Skeletal muscle cell (primary cell): ENCODE measurements around the gene DDHD1.
"Not testable (repeated sequence)": the region's sequence is repeated elsewhere in the genome, so short reads cannot be mapped to it uniquely, and the experiment has no call there.

Source experiments
- DNase-seq: peaks from one replicate; pipeline ENCODE4 v3.0.0-alpha.2; 2010; ENCODE audit warnings: low read depth
- H3K4me3 ChIP-seq: 2 replicates; pipeline ENCODE4 v1.5.1; 2011; ENCODE audit warnings: low read depth, mild to moderate bottlenecking, control low read depth, low read length, moderate library complexity

DDHD1 gene

DNA sequence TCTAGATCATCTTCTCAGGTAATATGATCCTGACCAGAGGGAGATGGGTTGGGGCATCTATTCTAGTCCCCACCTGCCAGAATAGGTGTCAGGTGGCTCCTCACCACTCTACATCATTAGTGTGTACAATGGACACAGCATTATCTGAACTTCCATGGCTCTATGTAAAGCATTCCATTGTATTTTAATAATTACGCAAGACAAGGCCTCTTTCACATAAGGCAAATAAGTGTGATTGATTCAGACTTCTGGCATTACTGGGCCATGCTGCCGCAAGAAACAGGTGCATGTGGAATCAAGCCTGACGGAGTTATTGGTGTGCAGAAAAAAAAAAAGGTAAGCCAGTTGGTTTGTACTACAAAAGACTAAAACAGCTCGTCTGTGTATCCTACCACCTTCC, 3.1 kb upstream of the DDHD1 start:
- no peak overlapping the region for H3K4me3 ChIP-seq
- no peak for DNase-seq

DNA sequence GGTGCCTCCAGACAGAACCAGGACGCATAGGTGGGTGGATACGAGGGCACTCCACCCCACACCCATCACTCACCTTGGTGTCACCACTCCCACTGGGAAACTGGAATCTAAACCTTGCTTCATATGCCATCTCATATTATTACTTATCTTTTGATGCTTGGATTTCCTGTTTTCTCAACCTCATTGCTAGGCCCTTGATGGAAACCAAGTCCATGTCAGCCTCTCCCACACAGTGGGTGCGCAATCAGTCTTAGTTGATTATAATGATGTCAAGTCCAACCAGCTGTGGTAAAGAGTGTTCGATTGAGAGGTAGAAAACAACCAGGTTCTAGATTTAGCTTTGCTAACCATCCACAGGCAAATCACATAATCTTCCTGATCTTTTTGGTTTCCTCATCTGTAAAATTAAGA, 584 bp upstream of the DDHD1 start:
- peak overlapping the region; percentile 84 for H3K4me3 ChIP-seq
- DNase-seq, result no peak

DNA sequence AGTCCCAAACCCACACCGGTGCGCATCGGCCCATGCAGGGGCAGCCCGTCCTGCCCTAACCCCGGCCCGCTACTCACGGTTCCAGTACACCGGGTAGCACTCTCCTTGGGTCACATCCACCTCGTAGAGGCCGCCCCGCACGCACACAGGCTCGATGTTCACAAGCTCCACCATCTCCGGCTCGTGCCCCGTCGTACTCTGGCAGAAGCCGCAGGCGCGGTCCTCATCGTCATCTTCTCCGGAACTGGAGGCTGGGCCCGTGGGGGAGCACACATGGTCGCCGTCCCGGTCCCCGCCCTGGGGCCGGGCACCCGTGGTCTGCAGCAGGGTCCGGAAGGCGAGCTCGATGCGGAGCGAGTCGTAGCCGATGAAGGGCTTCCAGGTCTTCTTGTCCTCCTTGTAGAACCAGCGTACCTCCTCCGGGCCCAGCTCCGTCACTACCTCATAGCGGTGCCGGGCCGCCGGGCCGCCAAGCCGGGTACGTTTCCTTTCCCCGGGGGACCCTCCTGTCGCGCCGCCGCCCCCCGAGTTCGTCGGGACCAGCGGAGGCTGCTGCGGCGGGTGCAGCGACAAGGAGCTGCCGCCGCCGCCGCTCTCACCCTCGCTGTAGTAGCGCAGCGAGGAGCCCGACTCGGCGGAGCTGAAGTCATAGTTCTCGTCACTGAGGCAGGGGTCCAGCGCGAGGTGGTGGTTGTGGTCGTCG, 788 bp downstream of the DDHD1 start:
- DNase-seq, result no peak
- peak overlapping the region; percentile 84 for H3K4me3 ChIP-seq

DNA sequence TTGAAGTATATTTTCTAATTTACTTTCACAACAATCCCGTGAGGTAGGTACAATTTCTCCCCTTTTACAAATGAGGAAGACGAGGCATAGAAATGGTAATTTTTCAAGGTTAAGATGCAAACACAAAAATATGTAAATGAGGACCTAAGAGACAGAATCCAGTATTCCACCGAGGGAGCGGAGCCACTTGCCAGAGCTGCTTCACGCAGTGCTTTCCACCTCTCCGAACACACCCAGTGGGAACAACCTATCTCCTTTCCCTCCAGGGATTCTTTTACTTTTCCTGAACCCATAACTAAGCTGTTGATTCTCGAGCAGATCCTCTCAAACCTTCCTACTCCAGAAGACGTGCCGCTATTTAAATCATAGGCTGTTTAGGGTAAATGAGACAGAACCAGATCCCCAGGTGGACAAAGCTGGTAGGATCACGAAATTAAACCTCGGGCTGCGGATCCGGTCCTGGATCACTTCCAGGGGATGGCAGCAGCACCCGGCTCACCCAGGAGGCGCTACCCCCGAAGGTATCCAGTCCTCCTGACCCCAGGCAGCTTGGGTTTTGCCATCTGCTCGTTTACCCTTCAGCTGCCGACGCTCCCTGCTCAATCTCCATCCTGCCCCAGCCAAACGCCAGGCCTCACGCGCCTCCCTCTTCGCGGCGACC, 1.5 kb downstream of the DDHD1 start:
- DNase-seq, result no peak
- H3K4me3 ChIP-seq, result peak overlapping the region; percentile 84

DNA sequence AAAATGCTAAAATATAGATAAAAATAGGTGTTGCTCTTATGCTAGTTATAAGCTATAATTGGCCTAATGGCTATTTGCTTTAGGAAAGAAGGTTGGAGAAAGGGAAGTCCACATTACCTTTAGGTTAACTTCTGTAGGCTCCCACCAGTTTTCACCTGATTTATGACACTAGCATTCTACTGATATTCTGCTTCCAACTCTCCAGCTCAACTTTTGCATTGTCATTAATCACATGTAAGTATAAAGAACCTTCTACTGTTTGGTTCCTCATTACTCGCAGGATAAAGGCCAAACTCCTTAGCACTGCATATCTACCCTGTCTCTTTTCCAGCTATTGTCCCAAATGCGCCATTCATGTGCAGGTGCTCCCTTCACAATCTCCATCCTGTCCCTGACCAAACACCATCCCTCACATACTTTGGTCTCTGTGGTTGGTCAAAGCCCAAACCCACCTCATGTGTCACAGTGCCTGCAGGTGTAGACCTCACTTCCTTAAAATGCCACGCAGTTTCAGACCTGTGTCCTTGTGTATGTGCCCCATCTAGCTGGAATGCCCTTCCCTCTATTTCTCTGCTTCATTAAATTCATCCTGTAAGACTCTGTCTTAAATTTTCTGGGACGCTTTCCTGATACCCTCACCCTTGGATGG, 3.3 kb downstream of the DDHD1 start:
- DNase-seq, result no peak

DNA sequence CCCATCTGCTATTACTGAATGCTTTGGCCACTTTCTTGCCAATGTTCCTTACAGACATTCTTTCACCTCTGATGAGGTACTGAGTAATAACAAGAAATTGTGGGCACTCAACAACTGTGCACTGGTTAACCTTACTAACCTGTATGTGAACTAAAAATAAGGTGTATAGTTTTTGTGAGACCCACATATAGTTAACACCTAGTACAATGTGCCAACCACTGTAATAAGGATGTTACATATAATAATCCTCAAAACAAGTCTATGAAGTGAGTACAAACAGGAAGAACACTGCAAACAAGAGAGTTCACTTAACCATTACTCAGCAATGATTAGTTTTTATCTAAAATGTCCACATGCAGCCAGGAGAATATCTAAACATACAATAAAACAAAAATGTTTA, 4.5 kb downstream of the DDHD1 start:
- no peak for DNase-seq
- no peak overlapping the region for H3K4me3 ChIP-seq

More for the DNA sequence above, 3.3 kb downstream of the DDHD1 start:
- H3K4me3 ChIP-seq, result no peak overlapping the region

DNA sequence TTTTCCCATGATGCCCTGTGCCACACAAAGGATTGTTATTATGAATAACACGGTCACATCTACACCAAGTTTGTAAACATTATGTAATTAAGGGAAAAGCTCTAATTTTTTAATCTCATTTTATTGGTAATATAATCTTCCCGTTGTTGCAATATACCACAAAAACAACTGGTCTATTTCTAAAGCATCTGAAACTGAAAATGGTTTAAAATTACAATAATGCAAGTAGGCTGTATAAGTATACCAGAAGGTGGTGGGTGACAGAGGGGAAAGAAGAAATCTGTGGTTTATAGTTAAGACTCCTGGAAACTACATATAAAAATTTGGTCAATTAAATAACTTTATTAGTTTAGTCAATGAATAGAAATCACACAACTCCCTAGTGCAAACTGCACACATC, 5.2 kb downstream of the DDHD1 start:
- no peak for DNase-seq
- H3K4me3 ChIP-seq, result no peak overlapping the region

DNA sequence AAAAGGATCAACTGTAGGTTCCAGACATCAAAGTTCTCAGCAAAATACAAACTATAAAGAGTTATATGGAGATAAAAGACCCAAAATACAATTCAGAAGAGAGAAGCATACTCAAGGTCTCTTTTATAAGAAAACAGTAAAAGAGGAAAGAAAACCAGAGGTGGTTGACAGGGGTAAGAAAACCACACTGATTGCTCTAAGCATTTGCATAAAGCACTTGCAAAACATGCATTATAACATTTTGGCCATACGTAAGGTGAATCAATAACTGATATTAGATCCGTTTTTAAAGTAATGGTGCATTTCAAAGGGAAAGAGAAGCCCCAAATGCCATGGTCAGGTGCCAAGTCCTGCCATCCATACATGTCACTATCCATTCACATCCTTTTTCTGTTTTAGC, 5.9 kb downstream of the DDHD1 start:
- no peak overlapping the region for H3K4me3 ChIP-seq
- DNase-seq, result no peak

DNA sequence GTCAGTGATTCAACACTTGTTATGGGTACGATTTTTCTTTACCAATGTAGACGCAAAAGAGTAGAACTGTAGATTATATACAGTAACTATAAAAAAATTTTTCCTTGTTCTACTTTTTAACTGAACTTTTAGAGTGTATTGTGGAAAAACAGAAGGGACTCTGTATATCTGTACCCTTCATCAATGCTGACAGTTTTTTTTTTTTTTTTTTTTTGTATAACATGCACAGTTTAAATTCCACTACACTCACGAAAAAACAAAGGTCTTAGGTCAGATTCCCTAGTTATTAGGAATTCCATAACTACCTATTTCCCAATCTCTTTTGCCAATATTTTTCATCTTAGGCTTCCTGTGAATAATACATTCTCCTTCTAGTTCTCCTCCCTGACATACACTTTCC, 6.4 kb downstream of the DDHD1 start:
- no peak overlapping the region for H3K4me3 ChIP-seq
- DNase-seq, result no peak

DNA sequence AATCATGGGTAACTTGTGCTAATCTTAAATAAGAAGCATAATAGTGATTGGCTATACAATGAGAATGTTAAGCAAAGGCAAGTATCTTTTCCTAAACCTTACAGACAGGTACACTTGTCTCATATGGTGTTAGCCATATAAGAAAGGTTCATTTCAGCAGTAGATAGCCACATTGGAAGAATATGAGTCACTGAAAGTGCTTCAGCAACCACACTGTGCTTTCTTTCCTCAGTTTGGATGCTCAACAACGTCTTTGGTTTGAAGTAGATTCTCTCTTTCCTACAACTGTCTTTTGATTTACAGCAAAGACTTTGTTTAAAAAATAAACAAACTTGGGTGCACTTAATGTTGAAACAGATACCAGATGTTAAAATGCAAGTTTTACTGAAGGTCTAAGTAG, 8.9 kb downstream of the DDHD1 start:
- DNase-seq, result no peak
- no peak overlapping the region for H3K4me3 ChIP-seq

DNA sequence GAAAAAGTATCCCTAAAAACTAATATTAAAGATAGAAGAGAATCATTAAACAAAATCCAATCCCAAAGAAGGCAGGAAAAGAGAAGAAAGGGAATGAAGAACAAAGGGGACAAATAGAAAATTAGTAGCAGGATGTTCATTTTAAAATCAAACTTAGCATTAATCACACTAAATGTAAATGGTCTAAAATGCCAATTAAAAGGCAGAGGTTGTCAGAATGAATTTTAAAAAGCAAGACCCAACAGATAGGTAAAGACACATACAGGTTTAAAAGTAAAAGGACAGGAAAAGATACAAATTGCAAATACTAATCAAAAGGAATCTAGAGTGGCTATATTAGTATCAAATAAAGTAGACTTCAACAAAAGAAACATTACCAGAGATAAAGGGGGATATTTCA, 12.5 kb downstream of the DDHD1 start:
- DNase-seq, result no peak
- no peak overlapping the region for H3K4me3 ChIP-seq

DNA sequence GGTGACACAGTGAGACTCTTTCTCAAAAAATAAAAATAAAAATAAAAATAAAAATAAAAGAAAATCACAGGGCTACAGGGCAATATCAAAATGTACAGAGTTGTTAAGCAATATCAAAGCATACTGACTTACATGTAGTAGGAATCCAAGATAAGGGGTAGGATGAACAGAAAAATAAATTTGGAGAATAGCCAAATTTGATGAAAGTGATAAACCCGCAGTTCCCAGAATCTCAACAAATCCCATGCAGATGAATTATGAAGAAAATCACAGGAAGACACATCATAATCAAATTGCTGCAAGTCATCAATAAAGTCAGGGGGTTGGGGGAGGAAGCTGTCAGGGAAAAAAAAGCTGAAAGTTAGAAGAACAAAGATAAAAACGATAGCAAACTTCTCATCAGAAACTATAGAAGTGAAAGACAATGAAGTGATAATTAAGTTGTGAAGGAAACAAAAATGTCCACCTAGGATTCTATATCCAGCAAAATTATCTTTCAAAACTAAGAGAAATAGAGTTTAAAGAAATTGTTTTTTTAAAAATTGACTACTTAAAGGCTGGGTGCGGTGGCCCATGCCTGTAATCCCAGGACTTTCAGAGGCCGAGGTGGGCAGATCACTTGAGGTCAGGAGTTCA, 15.4 kb downstream of the DDHD1 start:
- DNase-seq, result no peak
- no peak overlapping the region for H3K4me3 ChIP-seq

DNA sequence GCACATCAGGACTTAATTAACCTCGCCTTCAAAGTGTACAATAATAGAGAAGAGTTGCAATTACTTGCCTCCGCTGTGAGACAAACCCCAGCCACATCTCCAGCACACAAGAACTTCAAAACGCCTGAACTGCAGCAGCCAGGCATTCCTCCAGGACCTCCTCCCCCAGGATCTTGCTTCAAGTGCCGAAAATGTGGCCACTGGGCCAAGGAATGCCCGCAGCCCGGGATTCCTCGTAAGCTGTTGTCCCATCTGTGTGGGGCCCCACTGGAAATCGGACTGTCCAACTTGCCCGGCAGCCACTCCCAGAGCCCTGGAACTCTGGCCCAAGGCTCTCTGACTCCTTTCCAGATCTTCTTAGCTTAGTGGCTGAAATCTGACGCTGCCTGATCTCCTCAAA, 22.6 kb downstream of the DDHD1 start:
- DNase-seq, H3K4me3 ChIP-seq: not testable (repeated sequence)

DNA sequence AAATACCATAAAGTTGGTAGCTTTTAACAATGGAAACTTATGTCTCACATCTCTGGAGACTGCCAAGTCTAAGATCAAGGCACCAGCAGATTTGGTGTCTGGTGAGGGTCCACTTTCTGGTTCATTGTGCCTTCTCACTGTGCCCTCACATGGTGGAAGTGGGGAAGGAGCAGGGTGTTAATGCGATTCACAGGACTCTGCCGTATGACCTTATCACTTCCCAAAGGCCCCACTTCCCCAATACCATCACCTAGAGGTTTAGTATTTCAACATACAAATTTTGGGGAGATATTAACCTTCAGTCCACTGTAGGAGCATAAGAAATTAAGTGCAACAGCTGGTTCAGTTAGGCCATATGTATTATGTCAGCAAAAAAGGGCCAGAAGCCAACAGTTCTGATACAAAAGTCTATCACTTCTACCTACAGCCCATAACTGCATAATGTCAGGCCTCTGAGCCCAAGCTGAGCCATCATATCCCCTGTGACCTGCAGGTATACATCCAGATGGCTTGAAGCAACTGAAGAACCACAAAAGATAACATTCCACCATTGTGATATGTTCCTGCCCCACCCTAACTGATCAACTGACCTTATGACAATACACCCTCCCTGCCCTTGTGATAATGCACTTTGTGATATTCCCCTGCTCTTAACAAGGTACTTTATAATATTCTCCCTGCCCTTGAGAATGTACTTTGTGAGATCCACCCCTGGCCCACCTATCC, 24.7 kb downstream of the DDHD1 start:
- no peak for DNase-seq
- H3K4me3 ChIP-seq, result no peak overlapping the region

DNA sequence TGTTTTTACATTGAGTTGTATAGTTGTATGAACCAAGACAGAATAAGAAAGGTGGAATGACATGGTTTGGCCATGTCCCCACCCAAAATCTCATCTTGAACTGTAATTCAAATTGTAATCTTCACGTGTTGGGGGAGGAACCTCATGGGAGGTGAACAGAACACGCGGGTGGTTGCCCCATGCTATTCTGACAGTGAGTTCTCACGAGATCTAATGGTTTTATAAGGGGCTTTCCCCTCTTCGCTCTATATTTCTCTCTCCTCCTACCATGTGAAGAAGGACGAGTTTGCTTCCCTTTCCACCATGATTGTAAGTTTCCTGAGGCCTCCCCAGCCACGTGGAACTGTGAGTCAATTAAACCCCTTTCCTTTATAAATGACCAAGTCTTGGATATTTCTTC, 25.3 kb downstream of the DDHD1 start:
- no peak overlapping the region for H3K4me3 ChIP-seq
- DNase-seq, result no peak

DNA sequence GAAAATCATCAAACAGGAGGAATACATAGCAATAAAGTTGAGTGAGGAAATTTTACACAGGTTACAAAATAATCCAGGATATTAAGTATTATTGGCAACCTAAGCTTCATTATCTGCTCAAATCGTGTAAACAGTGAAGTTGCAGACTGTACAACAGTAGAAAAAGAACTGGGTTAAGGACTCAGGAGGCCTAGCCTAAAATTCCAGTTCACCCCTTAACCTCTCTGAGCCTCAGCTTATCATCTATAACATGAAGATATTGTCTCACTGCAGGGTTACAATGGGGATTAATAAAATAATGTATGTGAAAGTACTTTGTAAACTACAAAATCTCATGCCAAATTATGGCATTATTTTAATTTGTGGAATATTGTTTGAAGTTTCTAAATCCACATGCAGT, 26.0 kb downstream of the DDHD1 start:
- no peak for DNase-seq
- H3K4me3 ChIP-seq, result no peak overlapping the region

DNA sequence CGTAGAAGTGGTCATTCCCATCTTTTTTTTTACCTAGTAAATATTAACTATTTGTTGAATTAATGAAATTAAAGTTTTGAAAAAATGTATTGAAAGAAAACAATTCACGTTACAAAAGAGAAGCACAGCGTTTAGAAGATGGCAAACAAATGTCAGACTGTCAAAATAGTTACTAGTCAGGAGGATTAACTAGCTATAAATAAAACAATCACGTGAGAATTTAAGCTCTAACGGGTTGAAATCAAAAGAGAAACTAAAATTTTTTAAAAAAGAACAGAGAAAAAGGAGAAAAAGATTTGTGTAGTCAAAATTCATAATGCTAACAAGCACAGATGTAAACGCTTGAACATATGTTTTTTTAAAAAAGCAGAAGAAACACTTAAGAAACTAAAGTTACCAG, 26.4 kb downstream of the DDHD1 start:
- DNase-seq, result no peak
- H3K4me3 ChIP-seq, result no peak overlapping the region

DNA sequence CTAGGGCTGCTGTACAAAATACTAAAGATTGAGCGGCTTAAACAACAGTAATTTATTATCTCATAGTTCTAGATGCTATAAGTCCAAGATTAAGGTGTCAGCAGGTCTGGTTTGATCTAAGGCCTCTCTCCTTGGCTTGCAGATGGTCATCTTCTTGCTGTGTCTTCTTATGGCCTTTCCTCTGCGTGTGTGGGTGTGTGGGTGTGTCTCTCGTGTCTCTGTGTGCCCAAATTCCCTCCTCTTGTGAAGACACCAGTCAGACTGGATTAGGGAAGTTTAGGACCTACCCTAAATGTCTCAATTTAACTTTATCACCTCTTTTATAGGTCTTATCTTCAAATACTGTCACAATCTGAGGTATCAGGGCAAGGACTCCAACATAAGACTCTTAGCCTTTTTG, 28.3 kb downstream of the DDHD1 start:
- H3K4me3 ChIP-seq, result no peak overlapping the region
- no peak for DNase-seq

DNA sequence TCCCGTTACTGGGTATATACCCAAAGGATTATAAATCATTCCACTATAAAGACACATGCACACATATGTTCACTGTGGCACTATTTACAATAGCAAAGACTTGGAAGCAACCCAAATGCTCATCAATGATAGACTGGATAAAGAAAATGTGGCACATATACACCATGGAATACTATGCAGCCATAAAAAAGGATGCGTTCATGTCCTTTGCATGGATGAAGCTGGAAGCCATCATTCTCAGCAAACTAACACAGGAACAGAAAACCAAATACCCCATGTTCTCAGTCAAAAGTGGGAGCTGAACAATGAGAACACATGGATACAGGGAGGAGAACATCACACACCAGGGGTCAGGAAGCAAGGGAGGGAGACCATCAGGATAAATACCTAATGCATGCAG, 31.7 kb downstream of the DDHD1 start:
- DNase-seq, H3K4me3 ChIP-seq: not testable (repeated sequence)

DNA sequence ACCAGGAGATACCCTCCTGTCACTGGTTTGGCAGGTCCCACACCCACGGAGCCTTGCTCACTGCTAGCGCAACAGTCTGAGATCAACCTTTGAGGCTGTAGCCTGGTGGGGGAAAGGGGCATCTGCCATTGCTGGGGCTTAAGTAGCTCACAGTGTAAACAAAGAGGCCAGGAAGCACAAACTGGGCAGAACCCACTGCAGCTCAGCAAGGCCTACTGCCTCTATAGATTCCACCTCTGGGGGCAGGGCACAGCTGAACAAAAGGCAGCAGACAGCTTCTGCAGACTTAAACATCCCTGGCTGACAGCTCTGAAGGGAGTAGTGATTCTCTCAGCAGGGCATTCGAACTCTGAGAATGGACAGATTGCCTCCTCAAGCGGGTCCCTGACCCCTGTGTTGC, 35.6 kb downstream of the DDHD1 start:
- DNase-seq, H3K4me3 ChIP-seq: not testable (repeated sequence)
